ENCODE data around the gene TACR1. TPM values are rescaled to one million over a fixed set of nuclear protein-coding genes. Genes with fewer than 3 reads are reported as not detected.

Gene TACR1
- total RNA-seq, 4 donors from 2014 or later, result 2.0 to 7.7 (median 5.0) TPM

- TF ChIP-seq CTCF (IDR thresholded peaks at IDR 0.05; ENCODE audit: low read depth), result no peak
Observed at GRCh38 chr2:75108937-75109482, 90.3 kb downstream of the TACR1 start.

GRCh38 chr2:75102011-75102410, 97.3 kb downstream of the TACR1 start:
- no peak for TF ChIP-seq CTCF (IDR thresholded peaks at IDR 0.05; ENCODE audit: low read depth)

- no peak for TF ChIP-seq CTCF (IDR thresholded peaks at IDR 0.05; ENCODE audit: low read depth)
Observed at GRCh38 chr2:75100801-75101151, 98.5 kb downstream of the TACR1 start.

- TF ChIP-seq CTCF (IDR thresholded peaks at IDR 0.05; ENCODE audit: low read depth), result no peak
Observed at GRCh38 chr2:75100011-75100800, 99.1 kb downstream of the TACR1 start.

- no peak for TF ChIP-seq CTCF (IDR thresholded peaks at IDR 0.05; ENCODE audit: low read depth)
Observed at GRCh38 chr2:75099521-75099922, 99.8 kb downstream of the TACR1 start.

GRCh38 chr2:75098856-75099255, 100.5 kb downstream of the TACR1 start:
- no peak for TF ChIP-seq CTCF (IDR thresholded peaks at IDR 0.05; ENCODE audit: low read depth)

- TF ChIP-seq CTCF (IDR thresholded peaks at IDR 0.05; ENCODE audit: low read depth), result no peak
Observed at GRCh38 chr2:75097831-75098230, 101.5 kb downstream of the TACR1 start.

All from subcutaneous adipose tissue (tissue), 4 donors.